ENCODE results near the gene MOB3B.

DNA sequence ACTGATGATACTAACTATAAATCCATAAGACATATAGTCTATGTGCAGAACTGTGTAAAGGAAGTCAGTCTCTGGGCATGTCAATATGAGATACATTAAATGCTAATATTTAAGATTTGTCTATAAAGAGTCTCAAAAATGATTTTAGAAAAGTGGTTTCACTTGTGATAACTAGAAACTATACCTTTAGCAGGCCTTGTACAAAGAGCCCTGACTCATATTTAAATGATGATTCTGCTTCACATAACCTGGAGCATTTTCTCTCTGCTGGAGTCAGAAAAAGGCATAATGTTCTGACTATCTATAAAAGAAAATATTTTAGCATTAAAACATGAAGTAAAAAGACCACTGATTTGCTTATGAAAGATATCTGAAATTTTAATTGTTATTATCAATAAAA is 28.7 kb upstream of the MOB3B start:
- TF ChIP-seq, protein P1, sequence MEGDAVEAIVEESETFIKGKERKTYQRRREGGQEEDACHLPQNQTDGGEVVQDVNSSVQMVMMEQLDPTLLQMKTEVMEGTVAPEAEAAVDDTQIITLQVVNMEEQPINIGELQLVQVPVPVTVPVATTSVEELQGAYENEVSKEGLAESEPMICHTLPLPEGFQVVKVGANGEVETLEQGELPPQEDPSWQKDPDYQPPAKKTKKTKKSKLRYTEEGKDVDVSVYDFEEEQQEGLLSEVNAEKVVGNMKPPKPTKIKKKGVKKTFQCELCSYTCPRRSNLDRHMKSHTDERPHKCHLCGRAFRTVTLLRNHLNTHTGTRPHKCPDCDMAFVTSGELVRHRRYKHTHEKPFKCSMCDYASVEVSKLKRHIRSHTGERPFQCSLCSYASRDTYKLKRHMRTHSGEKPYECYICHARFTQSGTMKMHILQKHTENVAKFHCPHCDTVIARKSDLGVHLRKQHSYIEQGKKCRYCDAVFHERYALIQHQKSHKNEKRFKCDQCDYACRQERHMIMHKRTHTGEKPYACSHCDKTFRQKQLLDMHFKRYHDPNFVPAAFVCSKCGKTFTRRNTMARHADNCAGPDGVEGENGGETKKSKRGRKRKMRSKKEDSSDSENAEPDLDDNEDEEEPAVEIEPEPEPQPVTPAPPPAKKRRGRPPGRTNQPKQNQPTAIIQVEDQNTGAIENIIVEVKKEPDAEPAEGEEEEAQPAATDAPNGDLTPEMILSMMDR (IDR thresholded peaks at IDR 0.05) = no peak
- no peak for TF ChIP-seq POLR2A (IDR thresholded peaks at IDR 0.05)
